GM23338 (cell line): ENCODE measurements around the gene TNFSF13. TPM values are rescaled to one million over a fixed set of nuclear protein-coding genes. Genes with fewer than 3 reads are reported as not detected.
A peak's percentile ranks its signal among the peaks of the same experiment; 100 is the strongest.

ENCODE experiments used
- ATAC-seq: fragments of 200-7000 bp; cut with Tn5 transposase; 3 replicates; pipeline ENCODE4 v1.9.1; 2020
- DNase-seq: peaks from one replicate; pipeline ENCODE4 v3.0.0-alpha.2; 2015; ENCODE audit warnings: low spot score
- H2AFZ ChIP-seq: fragments of 200-600 bp; sonication (generic); 2 replicates; pipeline ENCODE4 v1.8.0; 2016; ENCODE audit warnings: antibody characterized with exemption, mild to moderate bottlenecking, moderate library complexity
- H3F3A ChIP-seq: fragments of 200-600 bp; sonication (generic); replicated peaks from 2 replicates; pipeline ENCODE4 v1.8.0; 2017; ENCODE audit warnings: antibody characterized with exemption, mixed run types, low read depth
- H3K27ac ChIP-seq: fragments of 200-600 bp; sonication (generic); 2 replicates; pipeline ENCODE4 v1.6.1; 2016; ENCODE audit warnings: low read depth
- H3K27me3 ChIP-seq: fragments of 200-600 bp; sonication (generic); 2 replicates; pipeline ENCODE4 v1.8.0; 2016; ENCODE audit warnings: mild to moderate bottlenecking, mixed run types, moderate library complexity; ENCODE audit not compliant: insufficient read depth
- H3K36me3 ChIP-seq: fragments of 200-600 bp; sonication (generic); 2 replicates; pipeline ENCODE4 v1.8.0; 2016; ENCODE audit warnings: mild to moderate bottlenecking; ENCODE audit not compliant: insufficient read depth
- H3K4me1 ChIP-seq: fragments of 200-600 bp; sonication (generic); 2 replicates; pipeline ENCODE4 v1.8.0; 2016; ENCODE audit warnings: mild to moderate bottlenecking, moderate library complexity; ENCODE audit not compliant: insufficient read depth
- H3K4me2 ChIP-seq: fragments of 200-600 bp; sonication (generic); 2 replicates; pipeline ENCODE4 v1.7.1; 2017; ENCODE audit warnings: mixed run types
- H3K4me3 ChIP-seq: fragments of 200-600 bp; sonication (generic); 2 replicates; pipeline ENCODE4 v1.6.1; 2016; ENCODE audit warnings: mixed run types
- H3K79me2 ChIP-seq: fragments of 200-600 bp; sonication (generic); replicated peaks from 2 replicates; pipeline ENCODE4 v1.8.0; 2017; ENCODE audit warnings: mild to moderate bottlenecking; ENCODE audit not compliant: insufficient read depth
- H3K9me2 ChIP-seq: fragments of 200-600 bp; sonication (generic); 2 replicates; pipeline ENCODE4 v1.8.0; 2017; ENCODE audit not compliant: insufficient read depth
- H4K20me1 ChIP-seq: fragments of 200-600 bp; sonication (generic); replicated peaks from 2 replicates; pipeline ENCODE4 v1.8.0; 2017; ENCODE audit warnings: mild to moderate bottlenecking; ENCODE audit not compliant: insufficient read depth
- H3K27ac Mint-ChIP-seq: 2 replicates; pipeline ENCODE4 v1.8.0; 2020; ENCODE audit warnings: inconsistent platforms, mild to moderate bottlenecking, moderate library complexity, mixed read lengths
- H3K27me3 Mint-ChIP-seq: 3 replicates; pipeline ENCODE4 v1.8.0; 2022; ENCODE audit warnings: low read depth, mild to moderate bottlenecking, moderate library complexity, mixed read lengths, inconsistent platforms; ENCODE audit not compliant: insufficient read depth, poor library complexity
- H3K36me3 Mint-ChIP-seq: 3 replicates; pipeline ENCODE4 v1.8.0; 2021; ENCODE audit warnings: low read depth, mild to moderate bottlenecking, inconsistent platforms, moderate library complexity, mixed read lengths
- H3K4me1 Mint-ChIP-seq: 3 replicates; pipeline ENCODE4 v1.8.0; 2020; ENCODE audit warnings: mild to moderate bottlenecking, inconsistent platforms, mixed read lengths
- H3K4me3 Mint-ChIP-seq: 3 replicates; pipeline ENCODE4 v1.8.0; 2021; ENCODE audit warnings: moderate library complexity, mild to moderate bottlenecking, inconsistent platforms, mixed read lengths
- H3K9me3 Mint-ChIP-seq: 3 replicates; pipeline ENCODE4 v1.8.0; 2020; ENCODE audit warnings: moderate library complexity, mild to moderate bottlenecking, inconsistent platforms, mixed read lengths
- ETS1 ChIP-seq: IDR thresholded peaks from 2 replicates; pipeline ENCODE4 v1.6.1; 2016; ENCODE audit warnings: antibody characterized with exemption
- POLR2AphosphoS5 ChIP-seq: IDR thresholded peaks from 2 replicates; pipeline ENCODE4 v1.6.1; 2016; ENCODE audit warnings: antibody characterized with exemption, low read depth
- REST ChIP-seq: IDR thresholded peaks from one replicate; pipeline ENCODE4 v1.6.1; 2018; ENCODE audit warnings: antibody characterized with exemption; ENCODE audit not compliant: unreplicated experiment
- ZNF462 ChIP-seq: fragments of 250-450 bp; sonication (Bioruptor Pico); IDR thresholded peaks from 2 replicates; pipeline ENCODE4 v1.5.0; 2020; ENCODE audit warnings: mild to moderate bottlenecking, moderate library complexity
- polyA plus RNA-seq: library from polyadenylated mRNA; unstranded; fragments of >200 nt; fragmentation: Nextera tagmentation; extraction: Ambion mirVana; gene quantifications from 2 replicates; pipeline ENCODE4 v1.2.1, GENCODE V29; 2016
- total RNA-seq: library from RNA; depleted of rRNA; stranded (reverse); fragments of >200 nt; shearing (Covaris generic); gene quantifications from 2 replicates; pipeline ENCODE4 v1.2.3, GENCODE V29; 2014

The TNFSF13 gene
- total and polyA plus RNA-seq, 2 experiments from 2014 or later = 2.2 TPM; not detected in 1

GRCh38 chr17:7572338-7572587, 13.7 kb downstream of the TNFSF13 start:
- H3K4me3 Mint-ChIP-seq = peak overlapping the region; percentile 90
- Histone ChIP-seq H3K4me3 (peak overlapping the region; percentile 53), H3K79me2 (peaks cover 56% of the 10 kb centered on the region), H3K4me1 (peaks cover 38% of the 10 kb centered on the region), H2AFZ (no peak overlapping the region), H3K4me2 (peak overlapping the region; percentile 70), H3K27ac (peak overlapping the region; percentile 93), H3K27me3 (no peaks in the 10 kb centered on the region), H4K20me1 (peaks cover 35% of the 10 kb centered on the region), H3K36me3 (peaks cover 37% of the 10 kb centered on the region), H3K9me2 (no peaks in the 10 kb centered on the region), H3F3A (peaks cover 57% of the 10 kb centered on the region)
- TF ChIP-seq POLR2AphosphoS5 (peak; percentile 78), ETS1 (0 out of 2 replicates have a peak, but pooled peaks have one; percentile 33), ZNF462 (CRISPR knock-in tag) (no peak), REST (no peak)
- peak; percentile 87 for ATAC-seq
- peaks cover 34% of the 10 kb centered on the region for H3K27me3 Mint-ChIP-seq
- peaks cover 88% of the 10 kb centered on the region for H3K36me3 Mint-ChIP-seq
- H3K27ac Mint-ChIP-seq = peak overlapping the region; percentile 100
- no peak for DNase-seq
- peaks cover 43% of the 10 kb centered on the region for H3K4me1 Mint-ChIP-seq
- H3K9me3 Mint-ChIP-seq = peaks cover 11% of the 10 kb centered on the region; the same call in 2 of the 3 replicates
